B cell (primary cell): ENCODE measurements around the gene SHISA7.

Source experiments
- CTCF ChIP-seq: fragments of 200-600 bp; IDR thresholded peaks from one replicate; pipeline ENCODE4 v1.8.0; 2022; ENCODE audit warnings: antibody characterized with exemption, mild to moderate bottlenecking
- EZH2 ChIP-seq: IDR thresholded peaks from 2 replicates; pipeline ENCODE4 v1.6.1; 2012; ENCODE audit warnings: borderline replicate concordance, low read depth, mild to moderate bottlenecking, moderate library complexity, low read length; ENCODE audit not compliant: insufficient read depth, poor library complexity, severe bottlenecking

GRCh38 chr19:55473225-55474012 lies 30.3 kb upstream of the SHISA7 start:
- TF ChIP-seq CTCF (no peak), EZH2 (no peak)
